LNCAP (cell line): ENCODE results near the gene ZNF425.

Source experiments
- CTCF ChIP-seq: fragments of 450-650 bp; IDR thresholded peaks from 2 replicates; pipeline ENCODE4 v1.5.1; 2017; ENCODE audit warnings: mild to moderate bottlenecking

The ZNF425 gene

GRCh38 chr7:149077594-149077993 lies 48.5 kb downstream of the ZNF425 start:
- TF ChIP-seq CTCF: no peak

GRCh38 chr7:149075286-149075685 lies 50.8 kb downstream of the ZNF425 start:
- no peak for TF ChIP-seq CTCF

- no peak for TF ChIP-seq CTCF
These were observed 51.8 kb downstream of the ZNF425 start for GRCh38 chr7:149074116-149074885.

- no peak for TF ChIP-seq CTCF
These were observed 53.7 kb downstream of the ZNF425 start for GRCh38 chr7:149072438-149072775.

- TF ChIP-seq CTCF: 0 out of 2 replicates have a peak, but pooled peaks have one; percentile 7
These were observed 54.3 kb downstream of the ZNF425 start for GRCh38 chr7:149071641-149072437.

- no peak for TF ChIP-seq CTCF
These were observed 54.9 kb downstream of the ZNF425 start for GRCh38 chr7:149071182-149071635.

- no peak for TF ChIP-seq CTCF
These were observed 55.6 kb downstream of the ZNF425 start for GRCh38 chr7:149070372-149071125.
